Tongue (tissue), 2 donors: ENCODE data around the gene HLA-DPA1. TPM values are rescaled to one million over a fixed set of nuclear protein-coding genes. Genes with fewer than 3 reads are reported as not detected.
"Not testable (repeated sequence)": the region's sequence is repeated elsewhere in the genome, so short reads cannot be mapped to it uniquely, and the experiment has no call there.

ENCODE experiments used
- DNase-seq: peaks from one replicate; pipeline ENCODE4 v3.0.0-alpha.2; 2015
- total RNA-seq: library from RNA; depleted of rRNA; stranded (reverse); fragments of >200 nt; gene quantifications from one replicate; pipeline ENCODE4 v1.2.3, GENCODE V29; 2014

Gene HLA-DPA1
- total RNA-seq, 1 donor from 2014 or later, result 15.6 TPM

DNA sequence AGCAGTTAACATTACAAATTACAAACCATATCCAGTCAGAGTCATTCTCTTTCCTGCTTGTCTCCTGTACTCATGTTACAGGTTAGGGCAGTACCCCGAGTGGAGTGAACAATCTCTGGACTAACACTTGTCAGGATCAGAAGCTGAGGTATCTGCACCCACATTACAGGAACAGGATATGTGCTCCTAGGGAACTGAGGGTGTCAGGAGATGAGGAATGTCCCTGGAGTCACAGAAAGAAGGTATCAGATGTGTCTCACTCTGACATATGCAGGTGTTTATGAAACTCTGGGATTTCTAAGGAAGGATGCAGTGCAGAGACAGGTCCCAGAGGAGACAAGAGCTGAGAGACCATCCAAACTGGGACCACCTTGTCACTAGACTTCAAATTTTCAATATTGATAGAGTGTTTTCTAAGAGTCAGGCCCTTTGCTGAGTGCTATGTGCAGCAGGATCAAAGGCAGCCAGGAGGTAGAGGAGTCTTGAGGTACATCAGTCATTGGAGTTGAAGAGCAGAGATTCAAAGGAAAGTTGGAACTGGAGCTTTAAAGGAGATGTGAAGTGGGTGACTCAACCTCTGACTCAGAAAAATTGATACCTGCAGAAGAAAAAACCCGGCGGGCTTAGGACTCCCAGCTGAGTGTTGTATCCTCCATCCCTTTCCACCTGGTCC, 14.9 kb upstream of the HLA-DPA1 start:
- no peak for DNase-seq

DNA sequence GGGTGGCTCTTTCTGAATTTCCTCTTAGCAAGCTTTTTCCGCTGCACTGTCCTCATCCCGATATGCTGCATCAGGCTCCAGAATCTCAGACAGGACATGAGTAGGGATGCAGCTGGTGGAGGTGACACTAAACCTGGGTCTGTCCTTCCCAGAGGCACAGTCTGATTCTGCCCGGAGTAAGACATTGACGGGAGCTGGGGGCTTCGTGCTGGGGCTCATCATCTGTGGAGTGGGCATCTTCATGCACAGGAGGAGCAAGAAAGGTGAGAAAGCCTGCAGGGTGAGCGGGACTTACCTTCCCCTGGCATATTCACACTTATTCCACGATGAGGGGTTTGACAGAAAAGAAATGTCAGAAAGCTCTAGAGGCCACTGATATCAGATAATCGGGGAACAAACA, 12.2 kb upstream of the HLA-DPA1 start:
- no peak for DNase-seq

DNA sequence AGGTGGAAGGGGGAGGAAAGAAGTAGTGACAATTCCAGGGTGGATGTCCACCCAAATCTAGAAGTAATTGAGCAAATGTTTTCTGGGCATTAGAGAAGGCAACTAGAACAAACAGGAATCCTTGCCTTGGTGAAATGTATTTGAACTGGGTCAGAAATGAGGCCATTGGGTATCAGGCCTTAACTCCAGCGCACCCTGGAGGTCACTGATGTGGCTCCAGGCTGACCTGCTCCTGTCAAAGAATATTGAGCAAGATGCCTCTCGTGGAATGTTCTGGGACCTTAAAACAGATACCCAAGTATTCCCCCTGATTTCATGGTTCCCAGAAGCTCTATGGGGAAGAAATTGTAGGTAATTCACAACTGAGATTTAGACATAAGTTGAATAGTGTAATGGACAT, 9.3 kb upstream of the HLA-DPA1 start:
- DNase-seq, result peak; percentile 23

DNA sequence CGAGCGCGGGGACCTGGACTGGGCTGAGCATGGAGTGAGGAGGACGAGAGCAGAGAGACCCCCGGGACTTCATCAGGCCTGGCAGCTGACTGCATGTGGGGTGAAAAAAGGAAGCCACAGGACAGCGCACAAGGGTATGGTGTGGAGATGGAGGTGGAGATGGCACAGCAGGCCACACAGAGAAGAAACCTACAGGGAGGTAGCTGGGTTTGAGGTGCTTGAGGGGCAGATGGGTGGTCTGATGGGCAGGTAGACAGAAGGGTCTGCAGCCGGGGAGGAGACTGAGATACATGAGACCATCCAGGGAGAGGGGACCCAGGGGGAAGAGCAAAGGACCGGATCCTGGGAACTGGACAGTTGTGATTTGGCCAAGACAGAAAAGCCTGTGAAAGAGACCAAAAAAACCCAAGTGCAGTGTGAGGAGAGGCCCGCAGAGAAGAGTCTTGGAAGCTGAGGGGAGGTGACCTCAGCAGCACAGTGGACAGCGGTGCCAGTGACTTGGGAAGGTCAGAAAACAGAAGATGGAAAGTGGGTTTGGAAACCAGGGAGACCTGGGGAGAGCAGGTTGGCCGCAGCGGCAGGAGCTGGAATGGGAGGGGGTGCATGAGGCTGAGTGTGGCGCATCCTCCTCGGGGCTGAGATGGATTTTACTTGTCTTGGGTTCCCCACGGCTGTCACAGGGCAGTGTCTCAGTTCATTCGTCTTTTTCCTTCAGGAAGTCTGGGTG, 7.8 kb upstream of the HLA-DPA1 start:
- DNase-seq, result no peak

DNA sequence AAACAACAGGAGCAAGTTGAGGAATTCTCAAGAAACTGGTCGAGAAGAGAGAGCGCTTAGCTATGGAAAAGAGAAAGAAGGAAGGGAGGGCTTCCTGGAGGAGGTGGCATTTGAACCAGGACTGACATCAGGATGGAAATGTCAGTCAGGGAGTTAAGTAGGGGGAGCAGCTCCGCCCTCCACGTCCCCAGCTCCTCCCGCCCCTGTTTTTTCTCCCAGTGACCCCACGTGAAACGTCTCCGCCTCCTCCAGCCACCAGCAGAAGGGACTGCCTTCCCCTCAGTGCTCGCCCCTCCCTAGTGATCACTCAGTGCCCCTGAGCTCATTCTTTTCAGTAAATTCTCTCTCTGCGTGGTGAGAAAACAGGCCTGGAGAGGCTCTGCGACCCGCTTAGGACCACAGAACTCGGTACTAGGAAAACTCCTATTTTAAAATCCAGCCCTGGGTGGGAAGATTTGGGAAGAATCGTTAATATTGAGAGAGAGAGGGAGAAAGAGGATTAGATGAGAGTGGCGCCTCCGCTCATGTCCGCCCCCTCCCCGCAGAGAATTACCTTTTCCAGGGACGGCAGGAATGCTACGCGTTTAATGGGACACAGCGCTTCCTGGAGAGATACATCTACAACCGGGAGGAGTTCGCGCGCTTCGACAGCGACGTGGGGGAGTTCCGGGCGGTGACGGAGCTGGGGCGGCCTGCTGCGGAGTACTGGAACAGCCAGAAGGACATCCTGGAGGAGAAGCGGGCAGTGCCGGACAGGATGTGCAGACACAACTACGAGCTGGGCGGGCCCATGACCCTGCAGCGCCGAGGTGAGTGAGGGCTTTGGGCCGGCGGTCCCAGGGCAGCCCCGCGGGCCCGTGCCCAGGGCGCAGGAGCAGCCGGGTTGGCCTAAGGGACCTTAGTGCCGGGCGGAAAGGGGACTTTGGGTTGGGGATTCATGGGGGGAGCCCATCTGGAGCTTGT, 7.0 kb upstream of the HLA-DPA1 start:
- DNase-seq, result peak; percentile 74

DNA sequence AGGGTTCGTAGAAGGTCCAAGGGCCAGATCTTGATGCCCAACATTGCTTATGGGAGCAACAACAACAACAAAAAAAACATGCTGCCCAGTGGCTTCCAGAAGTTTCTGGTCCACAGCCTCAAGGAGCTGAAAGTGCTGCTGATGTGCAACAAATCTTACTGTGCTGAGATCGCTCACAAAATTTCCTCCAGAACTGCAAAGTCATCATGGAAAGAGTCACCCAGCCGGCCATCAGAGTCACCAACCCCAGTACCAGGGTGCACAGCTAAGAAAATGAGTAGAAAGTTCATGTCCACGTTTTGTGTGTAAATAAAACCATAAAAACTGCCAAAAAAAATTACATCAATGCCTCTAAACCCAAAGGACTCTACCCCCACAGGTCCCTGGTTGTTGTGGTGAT, 6.1 kb upstream of the HLA-DPA1 start:
- no peak for DNase-seq

DNA sequence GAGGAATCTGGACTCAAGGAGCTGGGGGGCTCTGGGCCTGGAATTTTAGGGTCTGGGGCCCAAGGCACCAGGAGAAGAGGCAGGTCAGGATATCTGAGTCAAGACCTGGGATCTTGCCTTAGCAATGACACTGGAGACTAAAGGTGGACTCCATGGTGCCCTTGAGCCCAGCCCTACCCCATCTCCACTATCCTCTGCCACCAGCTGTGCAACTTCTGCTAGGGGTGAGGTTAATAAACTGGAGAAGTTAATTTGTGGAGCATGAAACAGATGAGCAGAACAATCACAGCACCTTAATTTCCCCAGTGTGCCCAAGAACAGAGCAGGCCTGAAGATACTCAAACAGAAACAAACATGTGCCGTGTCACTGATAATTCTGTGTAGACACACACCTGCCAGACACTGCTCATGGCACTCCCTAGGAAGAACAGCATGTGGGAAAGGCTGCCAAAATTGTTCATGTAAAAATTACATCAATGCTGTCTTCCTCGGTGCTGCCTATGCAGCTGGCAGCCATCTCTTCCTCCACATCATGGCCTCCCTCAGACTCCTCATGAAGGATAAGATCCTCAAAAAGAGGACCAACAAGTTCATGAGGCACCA, 5.6 kb upstream of the HLA-DPA1 start:
- no peak for DNase-seq

DNA sequence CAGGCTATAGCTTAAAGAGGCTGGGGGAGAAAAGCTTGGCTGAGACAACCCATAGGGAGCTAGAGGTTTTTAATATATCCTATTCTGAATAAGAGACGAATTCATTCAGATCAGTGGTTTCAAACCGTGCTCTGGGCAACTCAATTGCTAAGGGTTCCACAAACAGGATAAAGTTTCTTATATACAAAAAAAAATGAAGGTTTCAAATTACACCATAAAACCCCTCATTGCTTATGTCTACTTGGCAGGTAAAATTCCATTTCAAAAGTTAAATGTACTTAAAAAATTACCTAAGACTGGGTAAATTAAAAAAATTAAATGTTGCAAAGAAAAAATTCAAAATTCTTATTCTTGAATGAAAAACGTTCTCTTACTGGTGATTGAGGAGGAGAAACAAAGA, 5.0 kb upstream of the HLA-DPA1 start:
- no peak for DNase-seq

DNA sequence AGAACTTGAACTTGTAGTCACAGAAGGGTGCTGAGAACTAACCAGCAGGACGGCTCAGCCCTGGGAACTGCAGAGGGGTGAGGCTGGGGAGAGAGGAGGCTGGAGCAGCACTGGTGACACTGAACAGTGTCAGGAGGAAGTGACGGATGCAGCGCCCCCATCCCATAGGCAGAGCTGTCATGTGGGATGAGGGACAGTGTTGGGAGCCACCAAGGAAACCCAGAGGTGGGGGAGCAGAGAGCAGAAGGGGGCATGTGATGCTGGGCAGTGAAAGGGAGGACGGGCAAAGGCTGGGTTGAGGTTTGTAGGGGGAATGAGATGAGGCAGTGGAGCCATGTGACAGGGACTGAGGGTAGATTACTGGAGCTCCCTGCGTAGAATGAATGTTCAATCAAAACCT, 4.5 kb upstream of the HLA-DPA1 start:
- DNase-seq, result no peak

DNA sequence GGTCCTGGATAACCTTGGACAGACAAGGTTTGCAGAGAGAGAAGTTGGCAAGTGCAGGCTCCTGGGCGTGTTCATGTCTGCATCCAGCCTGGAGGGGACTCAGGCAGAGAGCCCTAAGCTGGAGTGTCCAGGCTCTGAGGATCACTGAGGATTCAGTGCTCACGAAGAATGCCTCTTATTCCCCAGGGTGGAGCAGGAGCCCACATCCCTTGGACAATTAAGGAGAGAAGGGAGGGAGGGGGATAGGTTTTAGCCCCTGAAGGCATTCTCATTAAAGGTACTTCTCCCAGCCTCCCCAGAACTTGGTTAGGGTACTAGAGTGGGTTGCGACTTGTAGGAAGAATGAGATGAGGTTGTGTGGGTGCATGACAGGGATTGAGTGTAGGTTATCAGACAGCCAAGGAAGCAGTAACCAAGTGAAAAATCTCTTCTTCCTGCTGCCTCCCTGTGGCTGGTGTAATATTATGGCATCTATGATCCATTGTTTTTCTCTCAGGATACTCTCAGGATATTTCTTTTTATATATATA, 3.0 kb upstream of the HLA-DPA1 start:
- no peak for DNase-seq

DNA sequence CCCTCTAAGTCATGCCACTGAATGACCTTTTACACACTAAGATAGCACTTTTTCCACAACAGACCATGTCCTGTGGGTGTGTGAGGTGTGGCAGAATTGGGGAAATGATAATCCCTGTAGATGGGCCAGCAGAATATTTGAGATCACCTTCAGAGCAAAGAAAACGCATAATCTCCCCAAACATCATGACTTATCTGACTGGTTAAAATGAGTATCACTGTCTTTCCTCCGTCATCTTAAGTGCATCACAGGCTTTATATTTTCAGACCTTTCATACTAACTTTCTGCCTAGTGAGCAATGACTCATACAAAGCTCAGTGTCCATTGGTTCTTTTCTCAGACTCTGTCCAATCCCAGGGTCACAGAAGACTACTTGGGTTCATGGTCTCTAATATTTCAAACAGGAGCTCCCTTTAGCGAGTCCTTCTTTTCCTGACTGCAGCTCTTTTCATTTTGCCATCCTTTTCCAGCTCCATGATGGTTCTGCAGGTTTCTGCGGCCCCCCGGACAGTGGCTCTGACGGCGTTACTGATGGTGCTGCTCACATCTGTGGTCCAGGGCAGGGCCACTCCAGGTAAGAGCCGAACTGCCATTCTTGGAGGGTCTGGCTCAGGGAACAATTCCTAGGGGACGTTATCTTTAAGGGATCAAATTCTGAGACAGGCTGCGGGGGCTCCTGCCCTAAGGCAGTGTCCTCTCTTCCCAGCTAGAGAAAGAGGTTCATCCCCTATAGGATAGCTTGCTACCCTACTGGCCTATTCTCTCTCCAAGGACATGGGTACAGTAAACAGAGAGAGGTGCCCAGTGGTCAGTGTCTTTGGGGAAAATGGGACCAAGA, 2.3 kb upstream of the HLA-DPA1 start, which contains the start of gene HLA-DPB1:
HLA-DPB1 (plus strand) TSS at position 423 of the 838 bp plus-strand sequence; CDS start at position 475, 52 bp downstream.
- DNase-seq, result peak; percentile 66

DNA sequence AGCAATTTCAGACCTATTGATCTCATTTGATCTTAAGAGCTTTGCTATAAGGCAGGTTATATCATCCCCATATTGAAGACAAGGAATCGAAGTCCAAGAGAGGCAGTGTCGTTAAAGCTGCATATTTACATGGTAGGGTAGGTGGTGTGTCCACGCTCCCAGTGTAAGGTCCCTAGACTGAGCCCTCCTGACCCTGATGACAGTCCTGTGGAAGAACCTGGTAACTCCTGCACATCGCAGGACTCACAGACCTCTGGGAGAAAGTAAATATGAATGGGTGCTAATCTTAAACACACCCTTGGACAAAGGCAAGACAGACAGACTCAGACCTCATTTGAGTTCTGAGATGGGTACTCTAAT, 1.7 kb upstream of the HLA-DPA1 start:
- no peak for DNase-seq

DNA sequence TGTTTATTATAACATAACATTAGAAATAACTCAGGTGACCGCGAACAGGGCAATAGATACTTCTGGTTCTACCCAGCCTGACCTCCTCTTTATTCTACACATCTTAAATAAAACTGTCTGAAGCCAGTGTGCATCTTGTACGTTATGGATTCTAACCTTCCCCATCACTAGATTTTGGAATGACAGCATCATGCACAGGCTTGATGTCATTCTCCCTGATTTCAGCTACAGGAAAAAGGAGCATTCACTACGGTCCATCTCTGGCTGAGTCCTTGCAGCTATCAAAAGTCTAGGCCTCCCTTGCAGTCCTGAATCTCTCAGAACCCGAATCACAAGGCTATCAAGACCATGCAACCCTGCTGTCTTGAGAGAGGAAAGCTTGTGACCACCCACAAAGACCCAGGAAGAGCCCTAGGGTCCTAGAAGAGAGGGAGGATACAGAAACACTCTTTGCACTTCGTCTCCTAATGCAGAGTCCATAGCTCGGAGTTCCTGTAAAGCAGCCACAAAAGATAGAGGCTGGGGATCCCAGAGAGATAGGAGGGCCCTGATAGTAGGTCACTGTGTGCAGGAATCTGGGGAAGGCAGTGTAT, 845 bp downstream of the HLA-DPA1 start:
- DNase-seq, result no peak

DNA sequence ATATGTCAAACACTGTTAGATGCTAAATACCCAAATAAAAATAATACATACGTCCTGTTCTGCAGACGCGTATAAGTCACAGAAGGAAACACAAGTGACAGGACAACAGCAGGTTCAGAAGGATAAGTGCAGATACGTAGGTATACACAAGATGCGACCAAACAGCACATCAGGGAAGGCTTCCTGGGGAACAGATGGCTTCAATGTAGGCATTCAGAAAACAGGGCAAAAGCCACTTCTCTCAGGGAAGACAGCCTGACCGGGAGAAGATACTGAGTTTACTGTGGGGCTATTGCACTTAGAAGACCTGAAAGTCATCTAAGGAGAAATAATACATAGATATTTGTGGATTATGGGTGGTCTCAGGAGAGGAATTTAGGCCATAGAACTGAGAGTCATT, 1.9 kb downstream of the HLA-DPA1 start:
- DNase-seq, result no peak

DNA sequence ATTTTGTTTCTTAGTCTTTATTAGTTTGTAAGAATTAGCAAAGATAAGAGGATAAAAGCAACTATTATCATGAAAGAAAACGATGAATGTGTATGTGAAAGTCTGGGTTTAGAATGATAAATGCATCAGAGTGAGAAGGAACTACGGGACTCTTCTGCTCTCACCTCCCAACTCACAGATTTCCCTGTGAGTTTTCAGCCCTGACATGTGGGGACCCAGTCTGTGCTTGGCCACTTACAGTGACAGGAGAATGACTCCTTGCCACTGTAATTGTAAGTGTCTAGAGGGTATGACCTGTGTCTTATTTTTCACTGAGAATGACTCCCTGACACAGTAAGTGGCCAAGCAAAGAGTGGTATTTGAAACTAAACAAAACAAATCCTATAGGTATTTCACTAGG, 2.5 kb downstream of the HLA-DPA1 start:
- no peak for DNase-seq

DNA sequence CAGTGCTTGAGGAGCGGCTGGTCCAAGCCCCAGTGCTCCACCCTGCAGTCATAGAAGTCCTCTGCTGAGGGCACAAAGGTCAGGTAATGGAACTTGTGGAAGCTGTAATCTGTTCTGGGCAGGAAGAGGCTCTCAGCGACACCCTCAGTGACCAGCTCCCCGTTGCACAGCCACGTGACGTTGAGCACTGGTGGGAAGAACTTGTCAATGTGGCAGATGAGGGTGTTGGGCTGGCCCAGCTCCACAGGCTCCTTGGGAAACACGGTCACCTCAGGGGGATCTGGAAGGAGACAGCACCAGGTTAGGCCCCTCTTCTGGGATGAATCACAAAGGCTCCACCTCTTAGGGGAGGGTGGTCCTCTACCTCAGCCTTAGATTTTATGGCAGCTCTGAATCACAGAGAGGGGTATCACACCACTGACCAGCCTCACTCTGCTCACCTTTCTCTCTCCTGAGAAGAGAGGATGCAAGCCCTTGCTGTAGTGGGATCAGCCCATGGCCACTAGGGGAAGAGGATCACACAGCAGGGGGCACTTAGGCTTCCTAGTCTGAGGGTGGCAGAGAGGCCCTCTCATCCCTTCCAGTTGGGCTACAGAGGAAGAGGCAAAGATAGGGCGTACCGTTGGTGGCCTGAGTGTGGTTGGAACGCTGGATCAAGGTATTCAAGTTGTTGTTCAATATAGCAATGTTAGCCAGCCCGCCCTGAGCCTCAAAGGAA, 4.3 kb downstream of the HLA-DPA1 start:
- DNase-seq, result no peak

DNA sequence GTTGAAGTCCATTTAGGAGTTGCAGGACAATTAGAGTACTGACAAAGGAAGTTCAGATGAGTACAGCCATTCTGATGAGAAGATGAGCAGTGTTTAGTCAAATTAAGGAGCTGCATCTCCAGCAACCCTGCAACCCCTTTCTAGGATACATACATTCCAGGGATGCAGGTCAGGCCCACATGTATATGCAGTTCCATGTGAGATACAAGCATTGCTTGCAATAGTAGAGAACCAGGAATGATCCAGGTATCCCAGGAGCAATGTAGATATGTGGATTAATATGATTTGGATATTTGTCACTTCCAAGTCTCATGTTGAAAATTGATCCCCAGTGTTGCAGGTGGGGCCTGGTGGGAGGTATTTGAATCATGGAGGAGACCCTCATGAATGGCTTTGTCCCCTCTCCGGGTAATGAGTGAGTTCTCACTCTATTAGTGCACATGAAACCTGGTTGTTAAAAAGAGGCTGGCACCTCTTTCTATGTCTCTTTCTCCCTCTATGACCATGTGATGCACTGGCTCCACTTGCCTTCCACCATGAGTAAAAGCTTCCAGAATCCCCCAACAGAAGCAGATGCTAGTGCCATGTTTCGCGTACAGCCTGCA, 6.4 kb downstream of the HLA-DPA1 start:
- DNase-seq, result no peak

DNA sequence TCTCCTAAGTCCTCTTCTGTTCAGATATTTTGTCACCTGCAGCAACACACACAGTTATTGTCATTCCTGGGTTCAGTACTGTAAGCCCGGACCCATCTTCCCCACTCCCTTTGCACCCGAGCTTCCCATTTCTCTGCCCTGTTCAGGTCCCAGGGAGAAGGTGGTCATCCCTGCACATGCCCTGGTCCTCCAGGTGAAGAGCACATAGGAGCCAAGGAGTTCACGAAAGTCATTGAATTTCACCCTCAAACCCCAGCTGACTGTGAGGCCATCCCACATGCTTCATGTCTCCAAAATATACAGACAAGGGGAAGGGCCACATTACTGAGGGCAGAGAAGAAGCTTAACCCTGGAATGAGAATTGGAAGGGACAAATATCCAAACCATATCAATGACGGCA, 8.1 kb downstream of the HLA-DPA1 start:
- no peak for DNase-seq

DNA sequence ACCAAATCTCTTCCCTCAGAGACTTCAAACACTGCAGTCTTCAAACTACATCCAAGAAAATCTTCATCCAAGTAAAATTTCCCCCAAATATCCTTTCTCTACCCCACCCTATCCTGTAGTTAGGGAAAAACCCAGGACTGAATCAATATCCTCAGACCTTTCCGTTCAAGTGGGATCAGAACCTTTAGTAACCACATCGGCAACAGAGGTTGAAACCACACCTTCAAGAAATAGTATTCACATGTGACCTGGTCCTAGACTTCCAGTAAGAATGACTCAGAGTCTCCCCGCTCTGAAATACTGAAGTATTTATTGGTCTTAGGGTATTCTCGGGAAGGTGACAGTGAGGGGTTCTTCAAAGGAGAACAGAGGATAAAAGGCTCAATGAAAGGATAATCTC, 8.7 kb downstream of the HLA-DPA1 start:
- DNase-seq, result no peak

DNA sequence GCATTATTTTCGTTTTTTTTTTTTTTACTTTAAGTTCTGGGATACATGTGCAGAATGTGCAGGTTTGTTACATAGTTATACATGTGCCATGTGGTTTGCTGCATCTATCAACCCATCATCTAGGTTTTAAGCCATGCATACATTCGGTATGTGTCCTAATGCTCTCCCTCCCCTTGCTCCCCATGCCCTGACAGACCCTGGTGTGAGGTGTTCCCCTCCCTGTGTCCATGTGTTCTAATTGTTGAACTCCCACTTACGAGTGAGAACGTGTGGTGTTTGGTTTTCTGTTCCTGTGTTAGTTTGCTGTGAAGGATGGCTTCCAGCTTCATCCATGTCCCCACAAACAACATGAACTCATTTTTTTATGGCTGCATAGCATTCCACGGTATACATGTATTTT, 10.0 kb downstream of the HLA-DPA1 start:
- DNase-seq, result not testable (repeated sequence)
